MCF 10A (cell line): ENCODE results near the gene NR2F1-AS1. TPM values are rescaled to one million over a fixed set of nuclear protein-coding genes. Genes with fewer than 3 reads are reported as not detected.

Source experiments
- BruUV-seq: library from RNA; stranded (reverse); fragments of 400-500 nt; replicated peaks from 2 replicates; lab custom pipeline; 2021; lab: Mats Ljungman, UMichigan
- CTCF ChIA-PET: fragments of 300-600 bp; sonication (Branson Sonifier 250); formaldehyde crosslinking; extraction: SDS; loops from one replicate; lab custom pipeline; 2021; ENCODE audit warnings: antibody characterized with exemption, inconsistent platforms; lab: Yijun Ruan, JAX
- POLR2A ChIA-PET: fragments of 300-600, 350-650 bp; sonication (Branson Sonifier 250); formaldehyde crosslinking; extraction: SDS; loops from one replicate; lab custom pipeline; 2020; ENCODE audit warnings: antibody characterized with exemption, inconsistent platforms; lab: Yijun Ruan, JAX
- DNase-seq: peaks from one replicate; pipeline ENCODE4 v3.0.0-alpha.2; 2018; ENCODE audit not compliant: unreplicated experiment
- H3K27ac Mint-ChIP-seq: one replicate; pipeline ENCODE4 v1.8.0; 2022; ENCODE audit warnings: mild to moderate bottlenecking, low read depth, mixed read lengths; ENCODE audit not compliant: unreplicated experiment
- H3K27me3 Mint-ChIP-seq: one replicate; pipeline ENCODE4 v1.8.0; 2022; ENCODE audit warnings: mixed read lengths; ENCODE audit not compliant: insufficient read depth, unreplicated experiment
- H3K36me3 Mint-ChIP-seq: one replicate; pipeline ENCODE4 v1.8.0; 2022; ENCODE audit warnings: mild to moderate bottlenecking, moderate library complexity, mixed read lengths; ENCODE audit not compliant: insufficient read depth, unreplicated experiment
- H3K4me1 Mint-ChIP-seq: one replicate; pipeline ENCODE4 v1.8.0; 2022; ENCODE audit warnings: mixed read lengths; ENCODE audit not compliant: insufficient read depth, unreplicated experiment
- H3K4me3 Mint-ChIP-seq: one replicate; pipeline ENCODE4 v1.8.0; 2022; ENCODE audit warnings: mild to moderate bottlenecking, moderate library complexity, mixed read lengths; ENCODE audit not compliant: unreplicated experiment
- H3K9me3 Mint-ChIP-seq: one replicate; pipeline ENCODE4 v1.8.0; 2022; ENCODE audit warnings: mixed read lengths; ENCODE audit not compliant: unreplicated experiment
- intact Hi-C: fragments of 100-400 bp; cut with micrococcal nuclease; formaldehyde crosslinking; loops from 2 replicates; pipeline ENCODE4 v1.14.1; 2022
- total RNA-seq: library from RNA; stranded (reverse); gene quantifications from 2 replicates; pipeline ENCODE4 v1.2.3, GENCODE V29; 2022
- TF ChIP-seq, protein P1 (sequence below): fragments of 200-600 bp; IDR thresholded peaks from one replicate; pipeline ENCODE4 v1.8.0; 2022; ENCODE audit warnings: antibody characterized with exemption, mild to moderate bottlenecking; ENCODE audit not compliant: unreplicated experiment

NR2F1-AS1 gene
- total RNA-seq, 1 experiment from 2014 or later = 3.2 TPM

DNA sequence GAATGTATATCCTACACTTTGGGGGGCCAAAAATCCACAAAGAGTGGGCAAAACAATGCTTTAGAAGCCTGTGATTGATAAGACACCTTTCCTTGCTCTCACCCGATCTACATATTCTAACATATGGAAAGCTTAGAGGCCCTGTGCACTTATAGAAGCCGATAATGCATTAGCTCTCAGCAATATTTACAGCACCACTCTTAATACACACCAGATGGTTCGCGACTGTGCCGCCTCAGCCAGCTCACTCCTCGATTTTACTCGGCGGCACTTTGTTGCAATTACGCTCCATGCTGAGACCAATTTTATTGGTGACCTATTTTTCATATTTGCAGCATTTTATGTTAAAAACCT, 20.8 kb upstream of the NR2F1-AS1 start:
- Mint-ChIP-seq H3K27ac (no peak overlapping the region), H3K27me3 (peaks cover 22% of the 10 kb centered on the region), H3K36me3 (no peaks in the 10 kb centered on the region), H3K9me3 (no peaks in the 10 kb centered on the region), H3K4me3 (no peak overlapping the region), H3K4me1 (no peaks in the 10 kb centered on the region)
- intact Hi-C loops = loop anchor here (10.0 kb wide), 1 partner anchor 1253 kb away; no protein-coding TSS in a partner anchor
- TF ChIP-seq, protein P1, sequence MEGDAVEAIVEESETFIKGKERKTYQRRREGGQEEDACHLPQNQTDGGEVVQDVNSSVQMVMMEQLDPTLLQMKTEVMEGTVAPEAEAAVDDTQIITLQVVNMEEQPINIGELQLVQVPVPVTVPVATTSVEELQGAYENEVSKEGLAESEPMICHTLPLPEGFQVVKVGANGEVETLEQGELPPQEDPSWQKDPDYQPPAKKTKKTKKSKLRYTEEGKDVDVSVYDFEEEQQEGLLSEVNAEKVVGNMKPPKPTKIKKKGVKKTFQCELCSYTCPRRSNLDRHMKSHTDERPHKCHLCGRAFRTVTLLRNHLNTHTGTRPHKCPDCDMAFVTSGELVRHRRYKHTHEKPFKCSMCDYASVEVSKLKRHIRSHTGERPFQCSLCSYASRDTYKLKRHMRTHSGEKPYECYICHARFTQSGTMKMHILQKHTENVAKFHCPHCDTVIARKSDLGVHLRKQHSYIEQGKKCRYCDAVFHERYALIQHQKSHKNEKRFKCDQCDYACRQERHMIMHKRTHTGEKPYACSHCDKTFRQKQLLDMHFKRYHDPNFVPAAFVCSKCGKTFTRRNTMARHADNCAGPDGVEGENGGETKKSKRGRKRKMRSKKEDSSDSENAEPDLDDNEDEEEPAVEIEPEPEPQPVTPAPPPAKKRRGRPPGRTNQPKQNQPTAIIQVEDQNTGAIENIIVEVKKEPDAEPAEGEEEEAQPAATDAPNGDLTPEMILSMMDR = no peak
- CTCF ChIA-PET = interaction anchor here (0.5 to 1.4 kb wide), 3 partner anchors 11 to 118 kb away, joined by 3 to 5 read pairs (median 4); no protein-coding TSS in a partner anchor
- POLR2A ChIA-PET = no interaction called here
- no TSS peak for BruUV-seq
- DNase-seq = no peak

DNA sequence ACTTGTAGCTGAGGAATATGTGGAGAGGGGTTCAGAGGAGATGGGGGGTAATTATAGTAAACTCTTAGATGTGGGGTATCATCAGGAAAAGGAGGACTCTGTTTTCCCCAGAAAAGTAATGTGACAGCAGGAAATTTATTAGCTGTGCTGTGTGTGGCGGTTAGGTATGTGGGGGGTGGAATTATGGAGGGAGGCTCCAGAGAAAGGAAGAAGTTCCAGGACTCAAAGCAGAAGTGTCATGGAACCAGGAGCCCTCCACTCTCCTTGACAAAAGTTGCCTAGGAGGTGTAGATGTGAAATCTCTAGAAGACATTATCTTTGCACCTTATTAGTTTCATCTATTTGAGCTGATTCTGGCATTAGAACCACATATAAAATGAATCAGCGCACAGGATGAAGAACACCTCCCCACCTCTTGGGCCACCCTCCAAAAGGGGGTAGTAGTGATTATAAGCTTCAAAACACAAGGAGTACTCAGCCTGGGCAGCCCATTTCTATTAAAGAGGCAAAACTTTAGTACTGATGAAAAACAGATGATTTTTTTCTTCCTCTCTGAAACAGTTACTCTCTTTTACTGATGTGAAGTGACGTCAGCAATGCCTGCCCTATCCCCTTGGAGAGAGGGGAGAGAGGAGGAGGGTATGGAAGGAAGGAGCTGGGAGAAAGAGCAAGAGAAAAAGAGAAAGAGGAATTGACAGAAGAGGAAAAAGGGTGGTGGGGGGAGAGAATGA, 20.2 kb upstream of the NR2F1-AS1 start:
- no TSS peak for BruUV-seq
- Mint-ChIP-seq H3K4me1 (no peaks in the 10 kb centered on the region), H3K4me3 (no peak overlapping the region), H3K9me3 (no peaks in the 10 kb centered on the region), H3K36me3 (no peaks in the 10 kb centered on the region), H3K27me3 (peaks cover 16% of the 10 kb centered on the region), H3K27ac (no peak overlapping the region)
- intact Hi-C loops = loop anchor here (10.0 kb wide), 1 partner anchor 1254 kb away; no protein-coding TSS in a partner anchor
- POLR2A ChIA-PET = no interaction called here
- DNase-seq = no peak
- CTCF ChIA-PET = interaction anchor here (1.0 to 1.4 kb wide), 3 partner anchors 12 to 188 kb away, joined by 3 to 5 read pairs (median 4); no protein-coding TSS in a partner anchor
- TF ChIP-seq, protein P1 = no peak

DNA sequence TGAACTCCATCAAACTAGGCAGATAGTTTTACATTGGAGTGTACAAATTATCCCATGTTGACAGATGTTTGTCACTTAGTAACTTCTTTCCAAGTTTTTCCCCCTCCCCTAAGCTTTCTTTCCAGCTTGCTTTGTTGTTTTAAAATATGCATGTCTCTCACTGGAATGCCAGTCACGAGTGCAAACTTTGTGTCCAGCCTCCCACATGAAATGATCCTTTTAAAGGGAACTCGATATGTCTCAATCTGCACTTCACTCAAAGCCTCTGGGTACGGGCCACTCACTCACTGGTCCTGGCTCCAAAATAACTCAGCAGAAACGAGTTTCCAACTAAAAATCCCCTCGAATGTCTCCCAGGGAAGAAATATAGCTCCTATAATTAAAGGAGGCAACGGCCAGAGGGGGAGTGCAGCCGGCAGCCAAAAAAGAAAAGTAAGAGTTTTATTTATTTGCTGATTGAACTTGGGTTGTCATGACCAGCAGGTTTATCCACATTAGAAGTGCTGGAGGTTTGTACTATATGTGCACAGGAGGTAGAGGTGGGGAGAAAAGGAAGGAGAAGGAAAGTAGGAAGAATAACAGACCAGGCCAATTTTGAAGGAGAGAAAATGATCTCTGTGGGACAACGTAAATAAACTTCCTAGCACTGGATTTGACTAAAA, 19.5 kb upstream of the NR2F1-AS1 start:
- Mint-ChIP-seq H3K4me1 (no peaks in the 10 kb centered on the region), H3K27me3 (peaks cover 10% of the 10 kb centered on the region), H3K27ac (no peak overlapping the region), H3K36me3 (no peaks in the 10 kb centered on the region), H3K9me3 (no peaks in the 10 kb centered on the region), H3K4me3 (no peak overlapping the region)
- DNase-seq = no peak
- POLR2A ChIA-PET = no interaction called here
- BruUV-seq = no TSS peak
- TF ChIP-seq, protein P1 = no peak
- CTCF ChIA-PET = interaction anchor here (0.7 to 6.3 kb wide), 5 partner anchors 8 to 189 kb away, joined by 3 to 36 read pairs (median 4); no protein-coding TSS in a partner anchor
- intact Hi-C loops = loop anchor here (10.0 kb wide), 1 partner anchor 1254 kb away; no protein-coding TSS in a partner anchor
